GM18505 (cell line): ENCODE results near the gene IFNA4.
"Not testable (repeated sequence)": the region's sequence is repeated elsewhere in the genome, so short reads cannot be mapped to it uniquely, and the experiment has no call there.

Source experiments
- ATAC-seq: cut with Tn5 transposase; IDR thresholded peaks from one replicate; pipeline ENCODE4 v1.9.1; 2021; ENCODE audit not compliant: unreplicated experiment
- POLR2A ChIP-seq: IDR thresholded peaks from 4 replicates; pipeline ENCODE4 v1.6.1; 2011; ENCODE audit warnings: borderline replicate concordance; ENCODE audit not compliant: insufficient read depth, insufficient read length; ENCODE audit errors: extremely low read depth

Gene IFNA4

GRCh38 chr9:21174671-21175070 is 12.7 kb downstream of the IFNA4 start:
- no peak for TF ChIP-seq POLR2A
- no peak for ATAC-seq

GRCh38 chr9:21172156-21172555 is 15.2 kb downstream of the IFNA4 start:
- no peak for TF ChIP-seq POLR2A
- no peak for ATAC-seq

GRCh38 chr9:21171351-21171750 is 16.0 kb downstream of the IFNA4 start:
- no peak for ATAC-seq
- TF ChIP-seq POLR2A: no peak

GRCh38 chr9:21166560-21166959 is 20.8 kb downstream of the IFNA4 start, which contains the start of gene IFNA21:
TSS of gene IFNA21 (minus strand) at chr9:21166660. CDS start at chr9:21166612, 48 bp downstream.
- not testable (repeated sequence) for ATAC-seq

GRCh38 chr9:21165516-21165915 is 21.9 kb downstream of the IFNA4 start:
- no peak for TF ChIP-seq POLR2A
- ATAC-seq: no peak

- no peak for TF ChIP-seq POLR2A
- peak; percentile 87 for ATAC-seq
Measured at GRCh38 chr9:21160178-21160577, 27.2 kb downstream of the IFNA4 start.

GRCh38 chr9:21155501-21155900 is 31.9 kb downstream of the IFNA4 start:
- no peak for TF ChIP-seq POLR2A
- no peak for ATAC-seq

- no peak for TF ChIP-seq POLR2A
- ATAC-seq: peak; percentile 82
Measured at GRCh38 chr9:21154018-21154608, 33.3 kb downstream of the IFNA4 start.

- peak; percentile 14 for ATAC-seq
- no peak for TF ChIP-seq POLR2A
Measured at GRCh38 chr9:21153336-21154017, 33.9 kb downstream of the IFNA4 start.

GRCh38 chr9:21144603-21145002 is 42.8 kb downstream of the IFNA4 start:
- no peak for TF ChIP-seq POLR2A
- peak; percentile 46 for ATAC-seq

GRCh38 chr9:21141427-21141882 is 45.9 kb downstream of the IFNA4 start, which contains the start of gene IFNW1:
TSS of gene IFNW1 (minus strand) at chr9:21141832. CDS start at chr9:21141570, 262 bp downstream.
- peak; percentile 64 for ATAC-seq

GRCh38 chr9:21137020-21137419 is 50.4 kb downstream of the IFNA4 start:
- ATAC-seq: no peak

More at GRCh38 chr9:21141427-21141882, 45.9 kb downstream of the IFNA4 start, which contains the start of gene IFNW1:
- no peak for TF ChIP-seq POLR2A

More at GRCh38 chr9:21137020-21137419, 50.4 kb downstream of the IFNA4 start:
- no peak for TF ChIP-seq POLR2A
